Urinary bladder (tissue), 4 donors: ENCODE results near the gene PSMB8. TPM values are rescaled to one million over a fixed set of nuclear protein-coding genes. Genes with fewer than 3 reads are reported as not detected.
"Not testable (repeated sequence)": the region's sequence is repeated elsewhere in the genome, so short reads cannot be mapped to it uniquely, and the experiment has no call there.

Source experiments
- DNase-seq: peaks from one replicate; pipeline ENCODE4 v3.0.0-alpha.2; 2015; ENCODE audit errors: extremely low spot score
- H3K27ac ChIP-seq: one replicate; pipeline ENCODE4 v1.5.1; 2013; ENCODE audit warnings: low read depth, mild to moderate bottlenecking, moderate library complexity
- H3K36me3 ChIP-seq: one replicate; pipeline ENCODE4 v1.6.1; 2013; ENCODE audit warnings: mild to moderate bottlenecking, moderate library complexity; ENCODE audit not compliant: insufficient read depth
- H3K4me1 ChIP-seq: one replicate; pipeline ENCODE4 v1.6.1; 2013; ENCODE audit warnings: mild to moderate bottlenecking, moderate library complexity; ENCODE audit not compliant: insufficient read depth
- H3K4me3 ChIP-seq: one replicate; pipeline ENCODE4 v1.5.1; 2013; ENCODE audit warnings: low read depth, low read length
- WGBS: extraction: QIAGEN DNeasy Blood & Tissue Kit; methylation state at CpG from one replicate; pipeline ENCODE4 v1.1.7; 2013; 5-methylcytosine and 5-hydroxymethylcytosine counted together
- polyA plus RNA-seq: library from polyadenylated mRNA; stranded (reverse); fragments of 200-250 nt; gene quantifications from one replicate; pipeline ENCODE4 v1.2.3, GENCODE V29; 2013
- total RNA-seq: library from RNA; depleted of rRNA; stranded (reverse); fragments of >200 nt; gene quantifications from one replicate; pipeline ENCODE4 v1.2.3, GENCODE V29; 2014
- donor health status: healthy with polysubstance abuse.
- donor health status: healthy.

The PSMB8 gene
- total and polyA plus RNA-seq, 2 donors, result 24.9 to 82.0 TPM

DNA sequence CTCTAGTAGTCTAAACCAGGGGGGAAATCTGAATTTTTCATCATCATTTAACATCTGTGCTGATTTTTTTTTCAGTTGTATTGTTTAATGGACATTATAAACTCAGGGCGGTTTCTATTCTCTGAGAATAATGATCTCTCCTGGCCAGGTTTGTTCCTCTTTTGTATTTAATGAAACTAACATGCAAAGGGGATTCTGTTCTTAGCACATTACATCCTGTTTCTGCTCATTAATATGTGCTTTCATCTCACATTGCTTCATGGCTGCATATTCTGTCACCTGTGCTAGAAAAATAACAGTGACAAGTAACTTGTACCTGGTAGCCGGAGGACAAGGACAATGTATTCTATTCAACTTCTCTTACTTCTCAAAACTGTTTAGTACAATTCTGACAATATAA, 27.9 kb downstream of the PSMB8 start:
- H3K4me1 ChIP-seq, result peaks cover 1% of the 10 kb centered on the region
- no peaks in the 10 kb centered on the region for H3K36me3 ChIP-seq
- no peak overlapping the region for H3K4me3 ChIP-seq
- WGBS, result 88% methylated on average over 2 of the region's 2 CpGs
- no peak overlapping the region for H3K27ac ChIP-seq
- no peak for DNase-seq

DNA sequence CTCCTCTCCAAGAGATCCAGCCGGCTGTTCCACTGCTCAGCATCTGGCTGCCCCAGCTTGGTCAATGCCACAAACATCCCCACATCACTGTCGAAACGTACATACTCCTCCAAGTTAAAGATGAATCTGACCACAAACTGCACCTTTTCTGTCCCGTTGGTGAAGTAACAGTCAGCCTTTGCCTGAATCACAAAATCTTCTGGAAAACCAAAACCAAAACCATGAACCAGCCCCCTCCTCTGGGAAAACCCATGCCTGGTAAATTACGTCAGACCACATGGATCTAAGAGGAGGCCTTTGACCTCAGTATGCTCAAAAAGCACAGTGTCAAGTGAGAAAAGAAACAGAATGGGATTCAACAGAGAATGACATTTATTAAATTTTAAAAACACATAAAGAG, 28.7 kb downstream of the PSMB8 start:
- no peak for DNase-seq
- no peak overlapping the region for H3K4me3 ChIP-seq
- H3K4me1 ChIP-seq, result peaks cover 1% of the 10 kb centered on the region

GRCh38 chr6:32814145-32814544, 29.7 kb downstream of the PSMB8 start:
- Histone ChIP-seq H3K27ac (no peak overlapping the region), H3K4me3 (no peak overlapping the region), H3K4me1 (peaks cover 1% of the 10 kb centered on the region), H3K36me3 (no peaks in the 10 kb centered on the region)
- DNase-seq, result no peak
- 72% methylated on average over 2 of the region's 2 CpGs for WGBS

More for the DNA sequence above, 28.7 kb downstream of the PSMB8 start:
- Histone ChIP-seq H3K36me3 (no peaks in the 10 kb centered on the region), H3K27ac (no peak overlapping the region)
- 78% methylated on average over 5 of the region's 5 CpGs for WGBS

DNA sequence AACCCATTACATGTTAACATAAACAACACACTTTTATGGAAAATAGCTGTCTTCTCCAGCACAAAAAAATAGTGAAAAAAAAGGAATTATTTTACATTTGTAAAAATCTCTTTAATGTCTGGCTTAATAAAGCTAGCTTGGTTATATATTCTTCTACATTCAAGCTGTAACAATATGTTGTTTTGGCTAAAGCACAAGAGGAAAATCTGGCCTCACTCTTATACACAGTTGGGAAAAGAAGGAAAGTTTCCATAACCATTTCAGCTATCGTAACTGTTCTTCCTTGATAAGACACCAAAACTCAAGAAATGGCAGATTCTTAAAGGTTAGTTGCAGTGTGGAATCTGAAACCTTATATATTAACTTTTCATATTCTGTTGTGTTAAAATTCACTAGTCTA, 34.7 kb downstream of the PSMB8 start:
- no peak overlapping the region for H3K27ac ChIP-seq
- no peaks in the 10 kb centered on the region for H3K4me1 ChIP-seq
- 11% methylated on average over 1 of the region's 1 CpG for WGBS
- no peak overlapping the region for H3K4me3 ChIP-seq
- no peaks in the 10 kb centered on the region for H3K36me3 ChIP-seq
- DNase-seq, result no peak

GRCh38 chr6:32807020-32807580, 36.7 kb downstream of the PSMB8 start:
- Histone ChIP-seq H3K4me1 (no peaks in the 10 kb centered on the region), H3K27ac (no peak overlapping the region), H3K36me3 (no peaks in the 10 kb centered on the region), H3K4me3 (no peak overlapping the region)
- 77% methylated on average over 5 of the region's 5 CpGs for WGBS
- no peak for DNase-seq

DNA sequence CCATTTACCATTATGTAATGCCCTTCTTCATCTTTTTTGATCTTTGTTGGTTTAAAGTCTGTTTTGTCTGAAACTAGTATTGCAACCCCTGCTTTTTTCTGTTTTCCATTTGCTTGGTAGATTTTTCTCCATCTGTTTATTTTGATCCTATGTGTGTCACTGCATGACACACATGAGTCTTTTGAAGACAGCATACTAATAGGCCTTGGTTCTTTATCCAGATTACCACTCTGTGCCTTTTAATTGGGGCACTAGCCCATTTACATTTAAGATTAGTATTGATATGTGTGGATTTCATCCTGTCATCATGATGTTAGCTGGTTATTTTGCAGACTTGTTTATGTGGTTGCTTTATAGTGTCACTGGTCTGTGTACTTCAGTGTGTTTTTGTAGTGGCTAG, 38.4 kb downstream of the PSMB8 start:
- not testable (repeated sequence) for H3K36me3 ChIP-seq, DNase-seq, H3K4me1 ChIP-seq, H3K27ac ChIP-seq, H3K4me3 ChIP-seq

DNA sequence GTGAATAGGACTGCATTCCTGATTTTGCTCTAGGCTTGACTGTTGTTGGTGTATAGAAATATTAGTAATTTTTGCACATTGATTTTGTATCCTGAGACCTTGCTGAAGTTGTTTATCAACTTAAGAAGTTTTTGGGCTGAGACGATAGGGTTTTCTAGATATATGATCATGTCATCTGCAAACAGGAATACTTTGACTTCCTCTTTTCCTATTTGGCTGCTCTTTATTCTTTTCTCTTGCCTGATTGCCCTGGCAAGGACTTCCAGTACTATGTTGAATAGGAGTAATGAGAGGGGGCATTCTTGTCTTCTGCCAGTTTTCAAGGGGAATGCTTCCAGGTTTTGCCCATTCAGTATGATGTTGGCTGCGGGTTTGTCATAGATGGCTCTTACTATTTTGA, 40.4 kb downstream of the PSMB8 start:
- H3K4me3 ChIP-seq, result no peak overlapping the region
- DNase-seq, result no peak
- 78% methylated on average over 2 of the region's 2 CpGs for WGBS
- no peaks in the 10 kb centered on the region for H3K36me3 ChIP-seq
- no peaks in the 10 kb centered on the region for H3K4me1 ChIP-seq
- H3K27ac ChIP-seq, result no peak overlapping the region

DNA sequence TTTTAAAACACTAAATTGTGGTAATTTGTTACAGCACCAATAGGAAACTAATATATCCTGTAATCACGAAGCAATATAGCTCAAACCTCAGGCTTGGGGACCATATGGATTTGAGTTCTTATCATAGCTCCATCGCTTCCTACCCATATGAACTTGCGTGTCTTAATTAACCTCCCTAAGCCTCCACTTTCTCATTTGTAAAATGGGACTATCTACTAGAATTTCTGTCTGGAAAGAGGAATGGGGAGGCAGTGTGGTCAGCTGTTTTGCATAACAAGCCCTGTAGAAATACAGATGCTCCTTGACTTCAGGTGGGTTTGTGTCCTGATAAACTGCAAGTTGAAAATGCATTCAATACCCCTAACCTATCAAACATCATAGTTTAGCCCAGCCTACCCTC, 44.1 kb downstream of the PSMB8 start:
- Histone ChIP-seq H3K27ac (no peak overlapping the region), H3K4me3 (no peak overlapping the region), H3K4me1 (no peaks in the 10 kb centered on the region), H3K36me3 (no peaks in the 10 kb centered on the region)
- 79% methylated on average over 3 of the region's 3 CpGs for WGBS
- DNase-seq, result no peak

GRCh38 chr6:32799168-32799567, 44.7 kb downstream of the PSMB8 start:
- no peak for DNase-seq
- Histone ChIP-seq H3K4me1 (no peaks in the 10 kb centered on the region), H3K36me3 (no peaks in the 10 kb centered on the region), H3K4me3 (no peak overlapping the region), H3K27ac (no peak overlapping the region)
- 94% methylated on average over 3 of the region's 3 CpGs for WGBS

DNA sequence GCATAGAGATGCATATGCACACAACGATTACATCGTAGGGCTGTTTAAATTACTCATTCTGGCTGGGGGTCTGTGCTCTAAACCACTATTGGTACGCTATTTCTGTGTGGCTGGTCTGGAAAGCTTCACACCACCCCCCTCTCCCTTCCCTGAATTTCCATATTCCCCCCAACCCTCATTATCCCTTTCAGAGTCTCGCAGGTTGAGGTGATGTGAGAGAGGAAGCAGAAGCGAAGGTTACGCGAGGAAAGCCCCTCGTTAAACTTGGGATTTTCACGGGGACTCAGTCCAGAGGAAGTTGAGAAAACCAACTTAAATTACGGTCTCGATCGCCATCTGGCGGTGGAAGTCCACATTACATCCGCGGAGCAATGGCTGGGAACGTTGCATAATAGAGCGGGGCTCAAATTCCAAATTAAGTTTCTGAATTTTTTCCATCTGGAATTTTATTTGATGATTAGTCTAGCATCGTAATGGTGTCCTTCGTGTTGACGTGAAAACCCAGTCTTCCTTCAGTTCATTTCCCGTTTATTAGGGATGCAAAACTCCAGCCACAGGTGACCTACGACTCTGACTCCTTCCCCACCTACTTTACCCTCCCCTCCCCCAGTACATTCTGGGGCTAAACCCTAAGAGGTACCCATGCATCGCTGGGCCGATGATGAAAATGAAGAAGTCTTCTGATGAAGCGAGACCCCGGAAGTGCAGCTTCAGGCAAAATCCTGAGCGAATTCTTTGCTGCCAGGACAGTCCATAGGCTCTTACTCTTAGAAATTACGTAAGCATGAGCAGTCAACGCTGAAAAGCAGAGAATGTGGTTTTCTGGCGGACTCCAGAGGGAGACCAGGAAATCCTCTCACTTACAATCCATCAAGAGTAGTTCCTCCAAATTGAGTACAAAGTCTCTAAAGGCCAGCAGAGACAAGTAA, 46.7 kb downstream of the PSMB8 start:
- no peak for DNase-seq
- no peak overlapping the region for H3K4me3 ChIP-seq
- no peaks in the 10 kb centered on the region for H3K36me3 ChIP-seq
- no peak overlapping the region for H3K27ac ChIP-seq
- WGBS, result 10% methylated on average over 30 of the region's 30 CpGs
- H3K4me1 ChIP-seq, result no peaks in the 10 kb centered on the region

DNA sequence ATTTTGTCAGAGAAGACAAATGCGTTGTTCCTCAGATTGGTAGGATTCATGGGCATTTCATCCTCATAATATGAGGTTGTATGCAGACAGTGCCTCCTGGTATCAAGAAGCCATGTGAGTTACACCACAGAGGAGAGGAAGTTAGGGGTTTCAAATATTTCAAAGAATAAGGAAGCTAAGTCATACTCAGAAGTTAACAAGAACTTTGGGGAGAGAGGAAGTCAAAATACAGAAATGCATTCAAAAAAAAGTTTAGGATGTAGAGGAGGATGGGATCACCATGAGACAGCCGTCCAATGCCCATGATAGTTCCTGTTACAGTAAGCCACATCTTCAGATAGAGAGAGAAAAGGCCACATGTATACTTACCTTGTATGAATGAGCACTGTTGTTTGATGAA, 49.3 kb downstream of the PSMB8 start:
- 73% methylated on average over 2 of the region's 2 CpGs for WGBS

GRCh38 chr6:32792901-32793435, 50.9 kb downstream of the PSMB8 start:
- Histone ChIP-seq H3K4me1 (no peaks in the 10 kb centered on the region), H3K27ac (no peak overlapping the region), H3K4me3 (no peak overlapping the region), H3K36me3 (no peaks in the 10 kb centered on the region)
- DNase-seq, result no peak
- 58% methylated on average over 3 of the region's 3 CpGs for WGBS

More for the DNA sequence above, 49.3 kb downstream of the PSMB8 start:
- no peaks in the 10 kb centered on the region for H3K36me3 ChIP-seq
- no peaks in the 10 kb centered on the region for H3K4me1 ChIP-seq
- H3K27ac ChIP-seq, result no peak overlapping the region
- DNase-seq, result no peak
- no peak overlapping the region for H3K4me3 ChIP-seq
